ENCODE results near the gene AK9. TPM values are rescaled to one million over a fixed set of nuclear protein-coding genes. Genes with fewer than 3 reads are reported as not detected.

AK9 gene
- total RNA-seq, 1 experiment from 2014 or later, result 3.5 TPM

GRCh38 chr6:109738667-109739066 lies 47.7 kb upstream of the AK9 start (continued):
- TF ChIP-seq CTCF (IDR thresholded peaks at IDR 0.05 in 2 of 3, conservative IDR thresholded peaks at IDR 0.05 in 1 of 3; ENCODE audit: borderline replicate concordance in 1 of 3, insufficient read depth in 1 of 3, low read depth in 2 of 3, low read length in 2 of 3) (no peak), JUND (IDR thresholded peaks at IDR 0.05) (no peak), SP1 (IDR thresholded peaks at IDR 0.05; ENCODE audit: low read depth) (no peak), YY1 (IDR thresholded peaks at IDR 0.05; ENCODE audit: extremely low read depth, insufficient replicate concordance, low read depth, low read length) (no peak), POLR2A (IDR thresholded peaks at IDR 0.05; ENCODE audit: borderline replicate concordance, extremely low read depth, insufficient read depth, insufficient read length) (no peak), TCF7L2 (IDR thresholded peaks at IDR 0.05; ENCODE audit: borderline replicate concordance, extremely low read depth, insufficient read depth, insufficient read length) (no peak), MAX (IDR thresholded peaks at IDR 0.05) (no peak), SIN3A (IDR thresholded peaks at IDR 0.05; ENCODE audit: low read depth) (no peak), FOSL1 (IDR thresholded peaks at IDR 0.05; ENCODE audit: low read depth) (no peak)

- no peaks in the 10 kb centered on the region for H3K79me2 ChIP-seq (ENCODE audit: insufficient read depth, low read length)
- no peaks in the 10 kb centered on the region for H3K9me2 ChIP-seq (ENCODE audit: insufficient read depth)
- no peaks in the 10 kb centered on the region for H3K9me3 ChIP-seq (ENCODE audit: control insufficient read depth in 1 of 2, insufficient read depth in 1 of 2, low read depth in 1 of 2, low read length in 2 of 2)
- no peak for ATAC-seq
- H4K20me1 ChIP-seq (ENCODE audit: insufficient read depth), result no peaks in the 10 kb centered on the region
- no peak overlapping the region for H3K27ac ChIP-seq (ENCODE audit: low read depth, low read length)
- no peaks in the 10 kb centered on the region for H3K36me3 ChIP-seq (ENCODE audit: control insufficient read depth in 1 of 2, insufficient read depth in 2 of 2, low read length in 2 of 2)
- RAD21 ChIA-PET (ENCODE audit: low non-redundant PET in 1 of 2, low total read pairs in 2 of 2, uncharacterized antibody in 2 of 2, unreplicated experiment in 2 of 2), result no interaction called here
- H3K27me3 ChIP-seq (ENCODE audit: insufficient read depth, low read length), result no peaks in the 10 kb centered on the region
- no TSS peak for BruUV-seq (replicated peaks)
- POLR2A ChIA-PET, result no interaction called here
- no peak overlapping the region for H3K9ac ChIP-seq (ENCODE audit: low read length)
- no peak overlapping the region for H3K4me2 ChIP-seq (ENCODE audit: low read length)
- intact Hi-C loops (cut with micrococcal nuclease), result no loop called here
- no peaks in the 10 kb centered on the region for H3K4me1 ChIP-seq (ENCODE audit: control insufficient read depth in 1 of 2, insufficient read depth in 2 of 2, low read length in 2 of 2)
- DNase-seq (ENCODE audit: low read depth, low spot score), result no peak
- CTCF ChIA-PET, result no interaction called here
- no peak overlapping the region for H2AFZ ChIP-seq (ENCODE audit: low read depth, low read length, poor library complexity, severe bottlenecking)
- H3K4me3 ChIP-seq (replicated peaks in 1 of 2; ENCODE audit: low read depth in 1 of 2, low read length in 2 of 2), result no peak overlapping the region
- TF ChIP-seq SRF (IDR thresholded peaks at IDR 0.05; ENCODE audit: low read depth) (no peak), YY1 (IDR thresholded peaks at IDR 0.05; ENCODE audit: extremely low read depth, insufficient replicate concordance, low read depth, low read length) (no peak), ELF1 (IDR thresholded peaks at IDR 0.05; ENCODE audit: borderline replicate concordance, low read depth) (no peak), ZFX (IDR thresholded peaks at IDR 0.05) (no peak), EZH2 (IDR thresholded peaks at IDR 0.05) (no peak), CEBPB (IDR thresholded peaks at IDR 0.05; ENCODE audit: low read depth) (no peak), CTCF (IDR thresholded peaks at IDR 0.05 in 2 of 3, conservative IDR thresholded peaks at IDR 0.05 in 1 of 3; ENCODE audit: borderline replicate concordance in 1 of 3, insufficient read depth in 1 of 3, low read depth in 2 of 3, low read length in 2 of 3) (no peak), MAX (IDR thresholded peaks at IDR 0.05) (no peak), ATF3 (IDR thresholded peaks at IDR 0.05) (no peak), EZH2phosphoT487 (IDR thresholded peaks at IDR 0.05; ENCODE audit: borderline replicate concordance) (no peak), JUND (IDR thresholded peaks at IDR 0.05) (no peak), RAD21 (IDR thresholded peaks at IDR 0.05; ENCODE audit: low read depth) (no peak), REST (IDR thresholded peaks at IDR 0.05; ENCODE audit: low read depth) (no peak), EGR1 (IDR thresholded peaks at IDR 0.05; ENCODE audit: low read depth) (no peak)
Observed at GRCh38 chr6:109738255-109738654, 47.3 kb upstream of the AK9 start.
